Activated CD8-positive, alpha-beta T cell treated with anti-CD3 and anti-CD28 coated beads for 36 hours (primary cell): ENCODE results near the gene MYH4. TPM values are rescaled to one million over a fixed set of nuclear protein-coding genes. Genes with fewer than 3 reads are reported as not detected.

ENCODE experiments used
- ATAC-seq: fragments of 200-7000 bp; cut with Tn5 transposase; one replicate; pipeline ENCODE4 v1.10.0; 2021; ENCODE audit warnings: mild to moderate bottlenecking, moderate library complexity
- CTCF ChIA-PET: fragments of 350-600 bp; sonication (Branson Sonifier 250); formaldehyde crosslinking; loops from one replicate; lab custom pipeline; 2021; ENCODE audit warnings: antibody characterized with exemption; lab: Charles Lee
- POLR2A ChIA-PET: fragments of 350-600 bp; sonication (Branson Sonifier 250); formaldehyde crosslinking; loops from one replicate; lab custom pipeline; 2021; ENCODE audit warnings: antibody characterized with exemption; lab: Charles Lee
- DNase-seq: peaks from one replicate; pipeline ENCODE4 v3.0.0-alpha.2; 2020
- H3K27ac Mint-ChIP-seq: one replicate; pipeline ENCODE4 v1.8.0; 2021; ENCODE audit warnings: mild to moderate bottlenecking, mixed read lengths
- H3K27me3 Mint-ChIP-seq: one replicate; pipeline ENCODE4 v1.8.0; 2021; ENCODE audit warnings: mixed read lengths
- H3K36me3 Mint-ChIP-seq: one replicate; pipeline ENCODE4 v1.8.0; 2021; ENCODE audit warnings: low read depth, mixed read lengths
- H3K4me1 Mint-ChIP-seq: one replicate; pipeline ENCODE4 v1.8.0; 2021; ENCODE audit warnings: low read depth, mixed read lengths
- H3K4me3 Mint-ChIP-seq: one replicate; pipeline ENCODE4 v1.8.0; 2021; ENCODE audit warnings: mild to moderate bottlenecking, moderate library complexity, mixed read lengths
- H3K9me3 Mint-ChIP-seq: one replicate; pipeline ENCODE4 v1.8.0; 2021; ENCODE audit warnings: mixed read lengths
- CTCF ChIP-seq: fragments of 200-600 bp; IDR thresholded peaks from one replicate; pipeline ENCODE4 v1.8.0; 2022; ENCODE audit warnings: antibody characterized with exemption, mild to moderate bottlenecking
- intact Hi-C: fragments of 100-400 bp; cut with micrococcal nuclease; formaldehyde crosslinking; loops from one replicate; pipeline ENCODE4 v1.10.0; 2022
- total RNA-seq, 2 experiments: library from RNA; stranded (reverse); gene quantifications; one replicate each; pipeline ENCODE4 v1.2.3, GENCODE V29; 2021

The MYH4 gene
- not detected for total RNA-seq

- POLR2A ChIA-PET = no interaction called here
- Mint-ChIP-seq H3K4me3 (no peak within 1 kb of the TSS), H3K27me3 (no peaks in the 10 kb centered on the region), H3K4me1 (no peaks in the 10 kb centered on the region), H3K27ac (no peak within 1 kb of the TSS), H3K9me3 (no peaks in the 10 kb centered on the region), H3K36me3 (no peaks in the 10 kb centered on the region)
- no peak for TF ChIP-seq CTCF
- CTCF ChIA-PET = no interaction called here
- intact Hi-C loops = no loop called here
- ATAC-seq = no peak
- DNase-seq = no peak
Measured at GRCh38 chr17:10469459-10469858, at the start of gene MYH4. Gene MYH4, minus strand, starts transcription at chr17:10469559. Its CDS starts 2,814 bp downstream, at chr17:10466745.

GRCh38 chr17:10518271-10519037 is 49.1 kb upstream of the MYH4 start, which contains the start of gene MYH1:
Gene MYH1, minus strand, starts transcription at chr17:10518542. Its CDS starts 1,900 bp downstream, at chr17:10516642.
- Mint-ChIP-seq H3K36me3 (no peaks in the 10 kb centered on the region), H3K27me3 (peaks cover 12% of the 10 kb centered on the region), H3K4me1 (no peaks in the 10 kb centered on the region), H3K27ac (no peak within 1 kb of the TSS), H3K9me3 (no peaks in the 10 kb centered on the region), H3K4me3 (no peak within 1 kb of the TSS)
- POLR2A ChIA-PET = no interaction called here
- DNase-seq (no peak), ATAC-seq (no peak)
- CTCF ChIA-PET = no interaction called here
- no peak for TF ChIP-seq CTCF
- intact Hi-C loops = no loop called here

- POLR2A ChIA-PET = no interaction called here
- Mint-ChIP-seq H3K4me1 (no peaks in the 10 kb centered on the region), H3K4me3 (no peak overlapping the region), H3K27me3 (peaks cover 5% of the 10 kb centered on the region), H3K27ac (no peak overlapping the region), H3K9me3 (no peaks in the 10 kb centered on the region), H3K36me3 (no peaks in the 10 kb centered on the region)
- no peak for TF ChIP-seq CTCF
- ATAC-seq (no peak), DNase-seq (no peak)
- CTCF ChIA-PET = no interaction called here
- intact Hi-C loops = no loop called here
Measured at GRCh38 chr17:10516638-10517037, 47.3 kb upstream of the MYH4 start.

GRCh38 chr17:10516065-10516464 is 46.7 kb upstream of the MYH4 start:
- ChIA-PET POLR2A (no interaction called here), CTCF (no interaction called here)
- Mint-ChIP-seq H3K27ac (no peak overlapping the region), H3K9me3 (no peaks in the 10 kb centered on the region), H3K27me3 (peaks cover 4% of the 10 kb centered on the region), H3K4me3 (no peak overlapping the region), H3K4me1 (no peaks in the 10 kb centered on the region), H3K36me3 (no peaks in the 10 kb centered on the region)
- DNase-seq = no peak
- ATAC-seq = no peak
- intact Hi-C loops = no loop called here
- no peak for TF ChIP-seq CTCF

GRCh38 chr17:10513299-10514067 is 44.1 kb upstream of the MYH4 start:
- ChIA-PET POLR2A (no interaction called here), CTCF (interaction anchor here (1.4 kb wide), 1 partner anchor 9 kb away, joined by 3 read pairs; no protein-coding TSS in a partner anchor)
- H3K4me3 Mint-ChIP-seq = no peak overlapping the region
- ATAC-seq = no peak
- no peaks in the 10 kb centered on the region for H3K9me3 Mint-ChIP-seq
- intact Hi-C loops = no loop called here
- H3K27me3 Mint-ChIP-seq = peaks cover 2% of the 10 kb centered on the region
- H3K36me3 Mint-ChIP-seq = no peaks in the 10 kb centered on the region
- no peak for TF ChIP-seq CTCF
- DNase-seq = no peak
- H3K27ac Mint-ChIP-seq = no peak overlapping the region
- no peaks in the 10 kb centered on the region for H3K4me1 Mint-ChIP-seq
